Measurements from ENCODE around the gene ENPEP. TPM values are rescaled to one million over a fixed set of nuclear protein-coding genes. Genes with fewer than 3 reads are reported as not detected.
A peak's percentile ranks its signal among the peaks of the same experiment; 100 is the strongest.

Gene ENPEP
- total and polyA plus RNA-seq, 2 experiments from 2014 or later, result 3.7 to 8.7 TPM

- Histone ChIP-seq H3K4me3 (no peak overlapping the region), H3K79me2 (no peaks in the 10 kb centered on the region), H3K27me3 (no peaks in the 10 kb centered on the region), H2AFZ (no peak overlapping the region), H3K9me3 (ENCODE audit: low read depth) (no peaks in the 10 kb centered on the region), H3K4me2 (no peak overlapping the region), H3K4me1 (ENCODE audit: insufficient read depth) (no peaks in the 10 kb centered on the region), H4K20me1 (ENCODE audit: insufficient read depth, poor library complexity, severe bottlenecking) (no peaks in the 10 kb centered on the region), H3K9me2 (replicated peaks; ENCODE audit: insufficient read depth) (no peaks in the 10 kb centered on the region), H3K27ac (no peak overlapping the region), H3K36me3 (replicated peaks; ENCODE audit: insufficient read depth, low read depth) (no peaks in the 10 kb centered on the region)
- DNase-seq (ENCODE audit: low spot score), result no peak
- WGBS (ENCODE audit: low lambda C conversion rate, missing lambda C conversion rate), result 79% methylated on average over 3 of the region's 3 CpGs
- TF ChIP-seq EZH2 (IDR thresholded peaks at IDR 0.05; ENCODE audit: borderline replicate concordance) (no peak), CTCF (IDR thresholded peaks at IDR 0.05; ENCODE audit: poor library complexity) (no peak), EZH2phosphoT487 (IDR thresholded peaks at IDR 0.05; ENCODE audit: low read depth, severe bottlenecking, unreplicated experiment) (no peak)
Observed at GRCh38 chr4:110512901-110513300, 36.9 kb downstream of the ENPEP start.

- H3K4me2 ChIP-seq, result no peak overlapping the region
- H3K79me2 ChIP-seq, result no peaks in the 10 kb centered on the region
- no peaks in the 10 kb centered on the region for H3K36me3 ChIP-seq (replicated peaks; ENCODE audit: insufficient read depth, low read depth)
- no peak overlapping the region for H3K27ac ChIP-seq
- H3K9me2 ChIP-seq (replicated peaks; ENCODE audit: insufficient read depth), result no peaks in the 10 kb centered on the region
- no peaks in the 10 kb centered on the region for H3K4me1 ChIP-seq (ENCODE audit: insufficient read depth)
- no peaks in the 10 kb centered on the region for H3K9me3 ChIP-seq (ENCODE audit: low read depth)
- DNase-seq (ENCODE audit: low spot score), result peak; percentile 39
- no peak overlapping the region for H2AFZ ChIP-seq
- H3K27me3 ChIP-seq, result no peaks in the 10 kb centered on the region
- H3K4me3 ChIP-seq, result no peak overlapping the region
- TF ChIP-seq EZH2 (IDR thresholded peaks at IDR 0.05; ENCODE audit: borderline replicate concordance), result no peak
- no peak for TF ChIP-seq EZH2phosphoT487 (IDR thresholded peaks at IDR 0.05; ENCODE audit: low read depth, severe bottlenecking, unreplicated experiment)
- TF ChIP-seq CTCF (IDR thresholded peaks at IDR 0.05; ENCODE audit: poor library complexity), result peak; percentile 69
- no peaks in the 10 kb centered on the region for H4K20me1 ChIP-seq (ENCODE audit: insufficient read depth, poor library complexity, severe bottlenecking)
Observed at GRCh38 chr4:110514889-110515479, 39.0 kb downstream of the ENPEP start.

- 86% methylated on average over 5 of the region's 5 CpGs for WGBS (ENCODE audit: low lambda C conversion rate, missing lambda C conversion rate)
- H3K36me3 ChIP-seq (replicated peaks; ENCODE audit: insufficient read depth, low read depth), result no peaks in the 10 kb centered on the region
- H3K27ac ChIP-seq, result no peak overlapping the region
- no peaks in the 10 kb centered on the region for H3K4me1 ChIP-seq (ENCODE audit: insufficient read depth)
- DNase-seq (ENCODE audit: low spot score), result no peak
- no peak overlapping the region for H2AFZ ChIP-seq
- no peaks in the 10 kb centered on the region for H3K27me3 ChIP-seq
- H4K20me1 ChIP-seq (ENCODE audit: insufficient read depth, poor library complexity, severe bottlenecking), result no peaks in the 10 kb centered on the region
- TF ChIP-seq EZH2phosphoT487 (IDR thresholded peaks at IDR 0.05; ENCODE audit: low read depth, severe bottlenecking, unreplicated experiment) (no peak), EZH2 (IDR thresholded peaks at IDR 0.05; ENCODE audit: borderline replicate concordance) (no peak), CTCF (IDR thresholded peaks at IDR 0.05; ENCODE audit: poor library complexity) (no peak)
- H3K4me2 ChIP-seq, result no peak overlapping the region
- H3K9me3 ChIP-seq (ENCODE audit: low read depth), result no peaks in the 10 kb centered on the region
- no peak overlapping the region for H3K4me3 ChIP-seq
- no peaks in the 10 kb centered on the region for H3K9me2 ChIP-seq (replicated peaks; ENCODE audit: insufficient read depth)
- no peaks in the 10 kb centered on the region for H3K79me2 ChIP-seq
Observed at GRCh38 chr4:110515676-110516075, 39.7 kb downstream of the ENPEP start.

All from hepatocyte (in vitro differentiated cells).